ENCODE data around the gene OTULIN.

- TF ChIP-seq CTCF (conservative IDR thresholded peaks at IDR 0.05; ENCODE audit: low read depth in 2 of 2) (no peak), REST (IDR thresholded peaks at IDR 0.05; ENCODE audit: unreplicated experiment) (no peak), ZNF331 (CRISPR knock-in tag; IDR thresholded peaks at IDR 0.05; ENCODE audit: low read depth) (no peak), ETS1 (IDR thresholded peaks at IDR 0.05) (no peak), EZH2 (IDR thresholded peaks at IDR 0.05; ENCODE audit: low read depth, unreplicated experiment) (no peak), EZH2phosphoT487 (IDR thresholded peaks at IDR 0.05; ENCODE audit: unreplicated experiment) (no peak), JUNB (IDR thresholded peaks at IDR 0.05; ENCODE audit: unreplicated experiment) (no peak), POLR2AphosphoS5 (IDR thresholded peaks at IDR 0.05; ENCODE audit: low read depth) (no peak), STAT1 (IDR thresholded peaks at IDR 0.05; ENCODE audit: unreplicated experiment) (no peak), NANOG (IDR thresholded peaks at IDR 0.05; ENCODE audit: borderline replicate concordance) (no peak), CREB1 (CRISPR knock-in tag; IDR thresholded peaks at IDR 0.05; ENCODE audit: low read depth) (no peak), ZNF462 (CRISPR knock-in tag; IDR thresholded peaks at IDR 0.05) (no peak), ZNF114 (CRISPR knock-in tag; IDR thresholded peaks at IDR 0.05) (no peak)
These were observed 71.4 kb downstream of the OTULIN start for GRCh38 chr5:14735944-14736343.

All from GM23338 (cell line).